Brain microvascular endothelial cell (primary cell): ENCODE data around the gene TTC39B.

Experiments used
- DNase-seq: peaks from one replicate; pipeline ENCODE4 v3.0.0-alpha.2; 2020
- H3K27ac ChIP-seq: fragments of 250-450 bp; sonication (Bioruptor Pico); 2 replicates; pipeline ENCODE4 v1.5.1; 2020; ENCODE audit warnings: mild to moderate bottlenecking, moderate library complexity
- H3K27me3 ChIP-seq: fragments of 250-450 bp; sonication (Bioruptor Pico); replicated peaks from 2 replicates; pipeline ENCODE4 v1.5.1; 2020; ENCODE audit warnings: mild to moderate bottlenecking
- H3K36me3 ChIP-seq: fragments of 250-450 bp; sonication (Bioruptor Pico); replicated peaks from 2 replicates; pipeline ENCODE4 v1.5.1; 2020; ENCODE audit warnings: mild to moderate bottlenecking
- H3K4me3 ChIP-seq: 2 replicates; pipeline ENCODE4 v1.5.1; 2011; ENCODE audit warnings: low read depth, mild to moderate bottlenecking, control low read depth, low read length, moderate library complexity
- CTCF ChIP-seq: IDR thresholded peaks from 2 replicates; pipeline ENCODE4 v1.5.1; 2011; ENCODE audit warnings: low read depth, mild to moderate bottlenecking, moderate library complexity, low read length, control low read depth, inconsistent platforms; ENCODE audit errors: missing control alignments
- in situ Hi-C: cut with HindIII; loops from 2 replicates; pipeline ENCODE4 v1.10.0; 2017; ENCODE audit warnings: low sequenced_read_pairs, low pct_ligation_motif_present

The TTC39B gene

GRCh38 chr9:15306757-15307522 lies at the start of gene TTC39B:
TTC39B (minus strand) TSS chr9:15307216; CDS start chr9:15307125, 91 bp downstream.
- no peaks in the 10 kb centered on the region for H3K36me3 ChIP-seq
- in situ Hi-C loops: no loop called here
- peak within 1 kb of the TSS; percentile 86 for H3K4me3 ChIP-seq
- no peaks in the 10 kb centered on the region for H3K27me3 ChIP-seq
- no peak for TF ChIP-seq CTCF
- peak; percentile 84 for DNase-seq
- peak within 1 kb of the TSS; percentile 19 for H3K27ac ChIP-seq

GRCh38 chr9:15355669-15356068 lies 48.7 kb upstream of the TTC39B start:
- Histone ChIP-seq H3K27ac (no peak overlapping the region), H3K4me3 (no peak overlapping the region), H3K27me3 (no peaks in the 10 kb centered on the region), H3K36me3 (no peaks in the 10 kb centered on the region)
- no peak for TF ChIP-seq CTCF
- in situ Hi-C loops: no loop called here
- DNase-seq: no peak

- Histone ChIP-seq H3K27ac (no peak overlapping the region), H3K4me3 (no peak overlapping the region), H3K36me3 (no peaks in the 10 kb centered on the region), H3K27me3 (no peaks in the 10 kb centered on the region)
- no peak for DNase-seq
- no peak for TF ChIP-seq CTCF
- in situ Hi-C loops: no loop called here
These were observed 47.7 kb upstream of the TTC39B start for GRCh38 chr9:15354713-15355112.

- in situ Hi-C loops: no loop called here
- no peak overlapping the region for H3K27ac ChIP-seq
- H3K27me3 ChIP-seq: no peaks in the 10 kb centered on the region
- H3K36me3 ChIP-seq: no peaks in the 10 kb centered on the region
- H3K4me3 ChIP-seq: no peak overlapping the region
- TF ChIP-seq CTCF: no peak
- DNase-seq: no peak
These were observed 46.9 kb upstream of the TTC39B start for GRCh38 chr9:15353892-15354291.

- H3K27me3 ChIP-seq: no peaks in the 10 kb centered on the region
- H3K4me3 ChIP-seq: no peak overlapping the region
- TF ChIP-seq CTCF: no peak
- DNase-seq: no peak
- H3K27ac ChIP-seq: no peak overlapping the region
- in situ Hi-C loops: no loop called here
- H3K36me3 ChIP-seq: no peaks in the 10 kb centered on the region
These were observed 45.3 kb upstream of the TTC39B start for GRCh38 chr9:15352306-15352705.
